Mesenchymal stem cell (in vitro differentiated cells and primary cell): ENCODE results near the gene RAET1G.
A peak's percentile ranks its signal among the peaks of the same experiment; 100 is the strongest.

Source experiments
- DNase-seq: peaks from one replicate; pipeline ENCODE4 v3.0.0-alpha.2; 2013
- H2AFZ ChIP-seq: one replicate; pipeline ENCODE4 v1.6.1; 2013; ENCODE audit warnings: low read depth, mild to moderate bottlenecking, control low read depth, inconsistent platforms, low read length, moderate library complexity
- H2AK5ac ChIP-seq: 2 replicates; pipeline ENCODE4 v1.6.1; 2013; ENCODE audit warnings: low read length, moderate library complexity, mild to moderate bottlenecking, inconsistent platforms; ENCODE audit not compliant: severe bottlenecking
- H2BK120ac ChIP-seq: one replicate; pipeline ENCODE4 v1.6.1; 2013; ENCODE audit warnings: low read depth, mild to moderate bottlenecking, inconsistent platforms, low read length, moderate library complexity
- H2BK12ac ChIP-seq, 2 experiments: one replicate each; pipeline ENCODE4 v1.6.1; 2013; ENCODE audit warnings: inconsistent platforms in 2 of 2, low read length in 2 of 2, mild to moderate bottlenecking in 2 of 2, moderate library complexity in 2 of 2, control low read depth in 1 of 2
- H2BK15ac ChIP-seq: one replicate; pipeline ENCODE4 v1.6.1; 2013; ENCODE audit warnings: mild to moderate bottlenecking, low read depth, inconsistent platforms; ENCODE audit not compliant: poor library complexity, severe bottlenecking
- H2BK5ac ChIP-seq: 2 replicates; pipeline ENCODE4 v1.6.1; 2013; ENCODE audit warnings: low read depth, mild to moderate bottlenecking, low read length, control low read depth, inconsistent platforms; ENCODE audit not compliant: poor library complexity, severe bottlenecking
- H3K14ac ChIP-seq, 2 experiments: one replicate each; pipeline ENCODE4 v1.6.1; 2013; ENCODE audit warnings: inconsistent platforms in 2 of 2, low read length in 2 of 2, control low read depth in 1 of 2, mild to moderate bottlenecking in 1 of 2, moderate library complexity in 1 of 2
- H3K18ac ChIP-seq, 2 experiments: one replicate each; pipeline ENCODE4 v1.6.1; 2013; ENCODE audit warnings: inconsistent platforms in 2 of 2, low read length in 2 of 2, control low read depth in 1 of 2, low read depth in 1 of 2, mild to moderate bottlenecking in 1 of 2
- H3K23ac ChIP-seq, 2 experiments: one replicate each; pipeline ENCODE4 v1.6.1; 2013; ENCODE audit warnings: inconsistent platforms in 2 of 2, low read length in 2 of 2, mild to moderate bottlenecking in 2 of 2, moderate library complexity in 2 of 2, control low read depth in 1 of 2
- H3K27ac ChIP-seq: 2 replicates; pipeline ENCODE4 v1.5.1; 2013; ENCODE audit warnings: mild to moderate bottlenecking, moderate library complexity, low read length, control low read depth, inconsistent platforms; ENCODE audit not compliant: poor library complexity, severe bottlenecking
- H3K27me3 ChIP-seq, 2 experiments: 2 replicates each; pipeline versions ENCODE4 v1.6.1 to v1.7.0; 2013; ENCODE audit warnings: low read length in 2 of 2, mild to moderate bottlenecking in 2 of 2, moderate library complexity in 2 of 2, control low read depth in 1 of 2, inconsistent platforms in 1 of 2; ENCODE audit not compliant: control insufficient read depth in 1 of 2, insufficient read depth in 1 of 2
- H3K36me3 ChIP-seq, 2 experiments: 2 replicates each; pipeline versions ENCODE4 v1.6.1 to v1.7.0; 2013; ENCODE audit warnings: low read length in 2 of 2, control low read depth in 1 of 2, inconsistent platforms in 1 of 2, low read depth in 1 of 2, mild to moderate bottlenecking in 1 of 2; ENCODE audit not compliant: insufficient read depth in 2 of 2, control insufficient read depth in 1 of 2
- H3K4ac ChIP-seq, 2 experiments: one replicate each; pipeline ENCODE4 v1.6.1; 2013; ENCODE audit warnings: inconsistent platforms in 2 of 2, low read length in 2 of 2, mild to moderate bottlenecking in 2 of 2, moderate library complexity in 2 of 2, control low read depth in 1 of 2, low read depth in 1 of 2
- H3K4me1 ChIP-seq: 2 replicates; pipeline ENCODE4 v1.6.1; 2013; ENCODE audit warnings: low read depth, low read length, control low read depth; ENCODE audit not compliant: control insufficient read depth, insufficient read depth
- H3K4me2 ChIP-seq: 2 replicates; pipeline ENCODE4 v1.6.1; 2013; ENCODE audit warnings: low read length, mild to moderate bottlenecking, inconsistent platforms; ENCODE audit not compliant: poor library complexity, severe bottlenecking
- H3K4me3 ChIP-seq, 2 experiments: 2 replicates each; pipeline versions ENCODE4 v1.5.1 to v1.7.0; 2013; ENCODE audit warnings: low read length in 2 of 2, mild to moderate bottlenecking in 2 of 2, control low read depth in 1 of 2, low read depth in 1 of 2; ENCODE audit not compliant: insufficient read depth in 1 of 2
- H3K79me1 ChIP-seq: replicated peaks from 2 replicates; pipeline ENCODE4 v1.6.1; 2013; ENCODE audit warnings: mild to moderate bottlenecking, control low read depth, low read length, inconsistent platforms; ENCODE audit not compliant: poor library complexity, severe bottlenecking
- H3K9ac ChIP-seq: 2 replicates; pipeline ENCODE4 v1.7.0; 2013; ENCODE audit warnings: mild to moderate bottlenecking, low read length, moderate library complexity
- H3K9me3 ChIP-seq: 2 replicates; pipeline ENCODE4 v1.7.0; 2013; ENCODE audit warnings: mild to moderate bottlenecking, low read length; ENCODE audit not compliant: control insufficient read depth
- H4K8ac ChIP-seq: one replicate; pipeline ENCODE4 v1.6.1; 2013; ENCODE audit warnings: inconsistent platforms, mild to moderate bottlenecking, low read length, moderate library complexity
- H4K91ac ChIP-seq: one replicate; pipeline ENCODE4 v1.6.1; 2013; ENCODE audit warnings: mild to moderate bottlenecking, low read length, inconsistent platforms
- WGBS: methylation state at CpG from one replicate; pipeline ENCODE4 v1.1.7; 2013; ENCODE audit warnings: mixed read lengths; 5-methylcytosine and 5-hydroxymethylcytosine counted together

RAET1G gene

GRCh38 chr6:149884617-149885016 lies 38.3 kb downstream of the RAET1G start:
- Histone ChIP-seq H2BK12ac (no peak overlapping the region), H3K14ac (no peak overlapping the region), H3K18ac (no peak overlapping the region), H3K4me3 (peak overlapping the region in 1 of 2 experiments; percentile 36), H3K4ac (no peak overlapping the region), H4K91ac (no peak overlapping the region), H3K27ac (no peak overlapping the region), H2BK15ac (no peak overlapping the region), H2BK120ac (no peak overlapping the region), H3K4me2 (no peak overlapping the region), H3K79me1 (no peaks in the 10 kb centered on the region), H3K9me3 (no peaks in the 10 kb centered on the region), H3K4me1 (no peaks in the 10 kb centered on the region), H3K27me3 (peaks cover 0 to 58% of the 10 kb centered on the region in 2 experiments), H4K8ac (no peak overlapping the region), H2AFZ (no peak overlapping the region), H2AK5ac (no peak overlapping the region), H3K23ac (no peak overlapping the region), H2BK5ac (no peak overlapping the region), H3K9ac (peak overlapping the region; percentile 51), H3K36me3 (no peaks in the 10 kb centered on the region)
- 80% methylated on average over 7 of the region's 7 CpGs for WGBS
- no peak for DNase-seq

GRCh38 chr6:149884215-149884614 lies 38.7 kb downstream of the RAET1G start:
- WGBS = 36% methylated on average over 11 of the region's 11 CpGs
- no peak overlapping the region for H2AK5ac ChIP-seq
- H2BK12ac ChIP-seq = no peak overlapping the region
- H3K79me1 ChIP-seq = no peaks in the 10 kb centered on the region
- H3K27me3 ChIP-seq = peaks cover 0 to 54% of the 10 kb centered on the region in 2 experiments
- no peak overlapping the region for H2BK5ac ChIP-seq
- no peak overlapping the region for H3K27ac ChIP-seq
- no peak overlapping the region for H3K4me2 ChIP-seq
- no peaks in the 10 kb centered on the region for H3K9me3 ChIP-seq
- H3K4ac ChIP-seq = no peak overlapping the region
- no peak overlapping the region for H4K8ac ChIP-seq
- H3K18ac ChIP-seq = no peak overlapping the region
- no peak overlapping the region for H3K14ac ChIP-seq
- no peak overlapping the region for H2BK15ac ChIP-seq
- H3K36me3 ChIP-seq = no peaks in the 10 kb centered on the region
- H3K9ac ChIP-seq = peak overlapping the region; percentile 51
- H4K91ac ChIP-seq = no peak overlapping the region
- no peak overlapping the region for H3K23ac ChIP-seq
- H3K4me3 ChIP-seq = peak overlapping the region in 1 of 2 experiments; percentile 36
- no peak overlapping the region for H2BK120ac ChIP-seq
- no peak for DNase-seq
- no peaks in the 10 kb centered on the region for H3K4me1 ChIP-seq
- H2AFZ ChIP-seq = no peak overlapping the region

- peaks cover 0 to 56% of the 10 kb centered on the region in 2 experiments for H3K27me3 ChIP-seq
- no peak overlapping the region for H2AK5ac ChIP-seq
- 80% methylated on average over 1 of the region's 2 CpGs for WGBS
- no peaks in the 10 kb centered on the region for H3K4me1 ChIP-seq
- no peaks in the 10 kb centered on the region for H3K36me3 ChIP-seq
- no peak overlapping the region for H3K18ac ChIP-seq
- peak overlapping the region; percentile 76 for H2BK15ac ChIP-seq
- no peak overlapping the region for H4K8ac ChIP-seq
- no peak overlapping the region for H3K23ac ChIP-seq
- H3K4me3 ChIP-seq = no peak overlapping the region
- no peak overlapping the region for H2BK5ac ChIP-seq
- no peak overlapping the region for H3K4ac ChIP-seq
- no peak overlapping the region for H3K27ac ChIP-seq
- H3K14ac ChIP-seq = no peak overlapping the region
- H2AFZ ChIP-seq = no peak overlapping the region
- H4K91ac ChIP-seq = no peak overlapping the region
- H2BK12ac ChIP-seq = no peak overlapping the region
- no peak for DNase-seq
- H3K9me3 ChIP-seq = no peaks in the 10 kb centered on the region
- H2BK120ac ChIP-seq = no peak overlapping the region
- H3K9ac ChIP-seq = no peak overlapping the region
- no peaks in the 10 kb centered on the region for H3K79me1 ChIP-seq
- no peak overlapping the region for H3K4me2 ChIP-seq
These were observed 41.1 kb downstream of the RAET1G start for GRCh38 chr6:149881860-149882259.

GRCh38 chr6:149881066-149881766 lies 41.7 kb downstream of the RAET1G start:
- Histone ChIP-seq H3K4me1 (no peaks in the 10 kb centered on the region), H3K23ac (no peak overlapping the region), H3K14ac (peak overlapping the region in 1 of 2 experiments; percentile 41), H3K4me2 (no peak overlapping the region), H2BK12ac (no peak overlapping the region), H2AK5ac (no peak overlapping the region), H3K18ac (no peak overlapping the region), H4K8ac (no peak overlapping the region), H2BK15ac (no peak overlapping the region), H2BK5ac (no peak overlapping the region), H3K36me3 (no peaks in the 10 kb centered on the region), H4K91ac (no peak overlapping the region), H3K9ac (no peak overlapping the region), H3K4me3 (no peak overlapping the region), H2BK120ac (no peak overlapping the region), H3K27ac (no peak overlapping the region), H3K9me3 (no peaks in the 10 kb centered on the region), H2AFZ (no peak overlapping the region), H3K79me1 (no peaks in the 10 kb centered on the region), H3K27me3 (peaks cover 0 to 58% of the 10 kb centered on the region in 2 experiments), H3K4ac (no peak overlapping the region)
- WGBS = 93% methylated on average over 10 of the region's 10 CpGs
- no peak for DNase-seq
